H1 (cell line): ENCODE data around the gene KDM5A. TPM values are rescaled to one million over a fixed set of nuclear protein-coding genes. Genes with fewer than 3 reads are reported as not detected.

ENCODE experiments used
- CTCF ChIA-PET: fragments of 300-600 bp; sonication (Branson Sonifier 250); formaldehyde crosslinking; loops from one replicate; lab custom pipeline; 2021; ENCODE audit not compliant: partially characterized antibody; lab: Charles Lee
- POLR2A ChIA-PET: fragments of 300-600 bp; sonication (Branson Sonifier 250); formaldehyde crosslinking; loops from one replicate; lab custom pipeline; 2021; ENCODE audit warnings: inconsistent platforms; ENCODE audit not compliant: partially characterized antibody; lab: Charles Lee
- DNase-seq, 2 experiments: peaks; one replicate each; pipeline versions ENCODE4 v3.0.0 to v3.0.0-alpha.2; 2010 to 2022; ENCODE audit warnings: low spot score in 2 of 2, low read depth in 1 of 2, mixed read lengths in 1 of 2
- FAIRE-seq: peaks from 2 replicates; lab custom pipeline; 2011; peaks lifted over from hg19 to GRCh38; lab: Jason Lieb, UNC
- H2AFZ ChIP-seq: 2 replicates; pipeline ENCODE4 v1.8.1; 2012; ENCODE audit warnings: low read length, inconsistent platforms
- H2AK5ac ChIP-seq: 2 replicates; pipeline ENCODE4 v1.6.1; 2013; ENCODE audit warnings: low read depth, low read length
- H2BK120ac ChIP-seq: replicated peaks from 2 replicates; pipeline ENCODE3; 2013; ENCODE audit warnings: low read depth, low read length, inconsistent platforms
- H2BK12ac ChIP-seq: 2 replicates; pipeline ENCODE4 v1.6.1; 2013; ENCODE audit warnings: low read depth, low read length
- H2BK15ac ChIP-seq: 2 replicates; pipeline ENCODE4 v1.6.1; 2013; ENCODE audit warnings: low read length
- H2BK20ac ChIP-seq: 2 replicates; pipeline ENCODE4 v1.6.1; 2013; ENCODE audit warnings: low read length
- H2BK5ac ChIP-seq: 2 replicates; pipeline ENCODE4 v1.6.1; 2013; ENCODE audit warnings: low read depth, low read length
- H3K14ac ChIP-seq: 2 replicates; pipeline ENCODE4 v1.6.1; 2013; ENCODE audit warnings: inconsistent platforms; ENCODE audit not compliant: insufficient read length
- H3K18ac ChIP-seq: 2 replicates; pipeline ENCODE4 v1.6.1; 2013; ENCODE audit warnings: low read length; ENCODE audit errors: extremely low read depth
- H3K23ac ChIP-seq: 2 replicates; pipeline ENCODE4 v1.6.1; 2013; ENCODE audit warnings: inconsistent platforms; ENCODE audit not compliant: insufficient read length
- H3K23me2 ChIP-seq: 2 replicates; pipeline ENCODE4 v1.6.1; 2013; ENCODE audit warnings: low read depth, low read length
- H3K27ac ChIP-seq: 2 replicates; pipeline ENCODE4 v1.6.1; 2011; ENCODE audit warnings: low read depth, low read length, inconsistent platforms
- H3K27me3 ChIP-seq, 4 experiments: replicated peaks in 1 of 4; 1 replicate in 1 of 4; 2 replicates in 3 of 4; pipeline versions ENCODE4 v1.6.1 to v1.8.1; 2011 to 2013; ENCODE audit warnings: low read length in 3 of 4, mild to moderate bottlenecking in 3 of 4, inconsistent platforms in 2 of 4, mixed read lengths in 2 of 4, moderate library complexity in 1 of 4; ENCODE audit not compliant: control insufficient read depth in 3 of 4, insufficient read depth in 3 of 4; ENCODE audit errors: extremely low read depth in 1 of 4
- H3K36me3 ChIP-seq, 4 experiments: 2 replicates each; pipeline versions ENCODE4 v1.6.1 to v1.8.1; 2011 to 2013; ENCODE audit warnings: mild to moderate bottlenecking in 4 of 4, low read length in 3 of 4, moderate library complexity in 2 of 4, control low read depth in 1 of 4, inconsistent platforms in 1 of 4; ENCODE audit not compliant: insufficient read depth in 4 of 4, control insufficient read depth in 2 of 4
- H3K4ac ChIP-seq: replicated peaks from 2 replicates; pipeline ENCODE3; 2013; ENCODE audit warnings: low read length, low read depth, mixed read lengths, inconsistent platforms; ENCODE audit not compliant: insufficient read length
- H3K4me1 ChIP-seq, 4 experiments: replicated peaks in 1 of 4; 1 replicate in 1 of 4; 2 replicates in 3 of 4; pipeline versions ENCODE4 v1.6.1 to v1.8.1; 2011 to 2013; ENCODE audit warnings: low read length in 3 of 4, inconsistent platforms in 2 of 4, mixed read lengths in 1 of 4; ENCODE audit not compliant: insufficient read depth in 4 of 4, control insufficient read depth in 3 of 4
- H3K4me2 ChIP-seq, 2 experiments: 2 replicates each; pipeline versions ENCODE4 v1.6.1 to v1.8.1; 2011 to 2013; ENCODE audit warnings: low read depth in 2 of 2, low read length in 2 of 2, control low read depth in 1 of 2, inconsistent platforms in 1 of 2, mild to moderate bottlenecking in 1 of 2; ENCODE audit not compliant: insufficient read depth in 1 of 2
- H3K4me3 ChIP-seq, 4 experiments: fragments of 200-600, 300-600 bp in 1 of 4; sonication (generic), shearing (Covaris generic), sonication (Bioruptor Twin) in 1 of 4; 2 replicates each; pipeline versions ENCODE4 v1.5.1 to v1.8.1; 2011 to 2016; ENCODE audit warnings: low read length in 4 of 4, low read depth in 3 of 4, control low read depth in 2 of 4, inconsistent platforms in 2 of 4, mild to moderate bottlenecking in 2 of 4, mixed read lengths in 1 of 4, moderate library complexity in 1 of 4; ENCODE audit not compliant: insufficient read depth in 2 of 4; ENCODE audit errors: extremely low read depth in 1 of 4
- H3K56ac ChIP-seq: replicated peaks from 2 replicates; pipeline ENCODE3; 2013; ENCODE audit warnings: low read depth, mild to moderate bottlenecking, mixed read lengths, low read length, inconsistent platforms; ENCODE audit not compliant: insufficient read length
- H3K79me1 ChIP-seq: 2 replicates; pipeline ENCODE4 v1.6.1; 2013; ENCODE audit warnings: low read depth, low read length, control low read depth
- H3K79me2 ChIP-seq, 2 experiments: 2 replicates each; pipeline versions ENCODE4 v1.6.1 to v1.8.1; 2012 to 2013; ENCODE audit warnings: low read length in 2 of 2, mild to moderate bottlenecking in 2 of 2, inconsistent platforms in 1 of 2; ENCODE audit not compliant: insufficient read depth in 2 of 2, control insufficient read depth in 1 of 2
- H3K9ac ChIP-seq, 4 experiments: replicated peaks in 1 of 4; 1 replicate in 1 of 4; 2 replicates in 3 of 4; pipeline versions ENCODE4 v1.6.1 to v1.8.1; 2011 to 2013; ENCODE audit warnings: low read depth in 3 of 4, low read length in 3 of 4, control low read depth in 2 of 4, mild to moderate bottlenecking in 2 of 4, moderate library complexity in 2 of 4, inconsistent platforms in 1 of 4; ENCODE audit errors: extremely low read depth in 1 of 4
- H3K9me3 ChIP-seq, 2 experiments: 2 replicates each; pipeline versions ENCODE4 v1.6.1 to v1.8.1; 2012 to 2013; ENCODE audit warnings: mild to moderate bottlenecking in 2 of 2, moderate library complexity in 2 of 2, control low read depth in 1 of 2, inconsistent platforms in 1 of 2, low read depth in 1 of 2, low read length in 1 of 2, mixed read lengths in 1 of 2; ENCODE audit not compliant: insufficient read depth in 2 of 2
- H4K20me1 ChIP-seq, 2 experiments: replicated peaks in 1 of 2; 2 replicates each; pipeline versions ENCODE3 to v1.8.1; 2011 to 2013; ENCODE audit warnings: inconsistent platforms in 2 of 2, low read length in 2 of 2, mild to moderate bottlenecking in 1 of 2; ENCODE audit not compliant: insufficient read depth in 2 of 2, control insufficient read depth in 1 of 2
- H4K5ac ChIP-seq: 2 replicates; pipeline ENCODE4 v1.6.1; 2013; ENCODE audit warnings: low read length, low read depth, mixed read lengths, inconsistent platforms; ENCODE audit not compliant: insufficient read length
- H4K8ac ChIP-seq: 2 replicates; pipeline ENCODE4 v1.8.0; 2013; ENCODE audit warnings: mild to moderate bottlenecking, moderate library complexity, low read length, inconsistent platforms; ENCODE audit not compliant: insufficient read depth; ENCODE audit errors: extremely low read depth
- H4K91ac ChIP-seq: replicated peaks from 2 replicates; pipeline ENCODE3; 2013; ENCODE audit warnings: low read length, mixed read lengths, inconsistent platforms; ENCODE audit not compliant: insufficient read length
- ASH2L ChIP-seq: fragments of 200-600, 300-600 bp; sonication (generic); IDR thresholded peaks from one replicate; pipeline ENCODE4 v1.7.1; 2017; ENCODE audit warnings: low read length
- ATF2 ChIP-seq: IDR thresholded peaks from 2 replicates; pipeline ENCODE4 v1.6.1; 2012; ENCODE audit warnings: low read length, inconsistent platforms
- CHD1 ChIP-seq: IDR thresholded peaks from 2 replicates; pipeline ENCODE4 v1.6.1; 2012; ENCODE audit warnings: low read depth, low read length, improper control_type of control experiment
- EZH2 ChIP-seq: fragments of 200-600 bp; sonication (generic); IDR thresholded peaks from 2 replicates; pipeline ENCODE4 v1.7.1; 2012; ENCODE audit warnings: low read depth, mild to moderate bottlenecking, moderate library complexity, low read length, inconsistent platforms; ENCODE audit not compliant: severe bottlenecking
- FOSL1 ChIP-seq: IDR thresholded peaks from 2 replicates; pipeline ENCODE4 v1.6.1; 2011; ENCODE audit warnings: mild to moderate bottlenecking, low read depth, low read length, moderate library complexity; ENCODE audit not compliant: insufficient read depth
- KDM4A ChIP-seq: IDR thresholded peaks from one replicate; pipeline ENCODE4 v1.7.1; 2012; ENCODE audit warnings: low read depth, mild to moderate bottlenecking, moderate library complexity, low read length, inconsistent platforms; ENCODE audit not compliant: severe bottlenecking
- MAFK ChIP-seq: IDR thresholded peaks from 2 replicates; pipeline ENCODE4 v1.6.1; 2012; ENCODE audit warnings: low read depth, mild to moderate bottlenecking, improper control_type of control experiment, low read length
- POU5F1 ChIP-seq: IDR thresholded peaks from 2 replicates; pipeline ENCODE4 v1.6.1; 2011; ENCODE audit warnings: low read depth, mild to moderate bottlenecking, low read length, moderate library complexity
- RBBP5 ChIP-seq: IDR thresholded peaks from 2 replicates; pipeline ENCODE4 v1.7.1; 2012; ENCODE audit warnings: low read depth, mild to moderate bottlenecking, inconsistent platforms, low read length, moderate library complexity, borderline replicate concordance
- SAP30 ChIP-seq: fragments of 300-600 bp; sonication (generic); IDR thresholded peaks from 2 replicates; pipeline ENCODE4 v1.7.1; 2012; ENCODE audit warnings: low read length, moderate library complexity, mild to moderate bottlenecking, inconsistent platforms; ENCODE audit not compliant: insufficient read depth, insufficient replicate concordance
- TAF1 ChIP-seq: IDR thresholded peaks from 2 replicates; pipeline ENCODE4 v1.6.1; 2011; ENCODE audit warnings: mild to moderate bottlenecking, low read depth, low read length
- WGBS, 2 experiments: shearing (Covaris generic) in 1 of 2; methylation state at CpG; one replicate each; pipeline versions ENCODE4 v1.1.6 to v1.1.7; 2013 to 2015; ENCODE audit warnings: low lambda C conversion rate in 2 of 2, mixed read lengths in 2 of 2, inconsistent platforms in 1 of 2, low coverage in 1 of 2, missing lambda C conversion rate in 1 of 2; ENCODE audit not compliant: insufficient replicate concordance in 2 of 2, insufficient coverage in 1 of 2, insufficient read length in 1 of 2; ENCODE audit errors: extremely low coverage in 1 of 2, missing lambda C conversion rate in 1 of 2; 5-methylcytosine and 5-hydroxymethylcytosine counted together
- polyA plus RNA-seq, 7 experiments: library from polyadenylated mRNA; depleted of rRNA in 3 of 7; stranded (reverse) in 5 of 7; unstranded in 2 of 7; fragments of >200 nt in 5 of 7; fragments of 200-250 nt in 2 of 7; gene quantifications; 1 replicate in 5 of 7; 2 replicates in 1 of 7; 4 replicates in 1 of 7; pipeline versions ENCODE4 v1.2.1 to v1.2.3, GENCODE V29; 2011 to 2013; ENCODE audit warnings: missing spikeins in 2 of 7, mixed read lengths in 2 of 7
- total RNA-seq: library from RNA; stranded (reverse); fragmentation: NEBNext Ultra II Directional; extraction: Animal tissue kit (Norgen Biotek cat#: 25700); gene quantifications from 2 replicates; pipeline ENCODE4 v1.2.1, GENCODE V29; 2021
- TF ChIP-seq, protein P1 (sequence below): IDR thresholded peaks from 2 replicates; pipeline ENCODE4 v1.6.1; 2012; ENCODE audit warnings: inconsistent platforms

The KDM5A gene
- total and polyA plus RNA-seq, 2 of the 8 experiments (the other 6 are each of a cell fraction or from before 2014, with no cell fraction given), result 6.3 to 36.9 TPM

DNA sequence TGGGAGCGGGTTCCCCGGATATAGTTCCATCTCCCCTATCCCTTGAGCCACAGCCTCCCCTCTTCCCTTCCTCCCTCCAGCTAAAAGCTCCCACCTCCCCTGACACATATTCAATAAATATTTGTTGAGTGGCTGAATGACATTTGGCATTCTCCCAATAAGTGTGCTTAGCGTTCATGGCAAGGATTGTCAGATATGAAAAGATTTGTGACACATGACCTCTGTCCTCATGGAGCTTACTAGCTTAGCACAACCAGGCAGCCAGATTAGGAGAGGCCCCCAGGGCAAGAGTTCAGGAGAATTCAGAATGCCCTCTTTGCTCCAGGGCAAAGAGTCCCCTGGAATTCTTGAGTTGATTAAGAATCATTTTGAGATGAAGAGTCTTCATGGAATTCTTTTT is 152.7 kb downstream of the KDM5A start:
- Histone ChIP-seq H2BK5ac (no peak overlapping the region), H4K91ac (no peak overlapping the region), H3K4me3 (no peak overlapping the region), H2BK120ac (no peak overlapping the region), H4K20me1 (no peaks in the 10 kb centered on the region), H3K4ac (no peak overlapping the region), H3K23ac (no peak overlapping the region), H3K9me3 (peaks cover 8 to 13% of the 10 kb centered on the region in 2 experiments), H3K27ac (no peak overlapping the region), H2AK5ac (no peak overlapping the region), H3K56ac (no peak overlapping the region), H3K23me2 (no peaks in the 10 kb centered on the region), H2AFZ (no peak overlapping the region), H4K5ac (no peak overlapping the region), H2BK20ac (no peak overlapping the region), H4K8ac (no peak overlapping the region), H2BK15ac (no peak overlapping the region), H3K4me2 (no peak overlapping the region), H3K18ac (no peak overlapping the region), H3K79me1 (no peaks in the 10 kb centered on the region), H3K27me3 (no peaks in the 10 kb centered on the region), H3K9ac (no peak overlapping the region), H3K79me2 (no peaks in the 10 kb centered on the region), H2BK12ac (no peak overlapping the region), H3K14ac (no peak overlapping the region), H3K4me1 (peaks cover 0 to 4% (median 0%) of the 10 kb centered on the region in 4 experiments; a peak in 2 of 7 replicates), H3K36me3 (no peaks in the 10 kb centered on the region)
- no peak for FAIRE-seq
- no peak for DNase-seq
- 84% methylated on average over 3 of the region's 3 CpGs; no CpG with 5 or more reads in 1 of the 2 experiments for WGBS, 2 experiments
- CTCF ChIA-PET, result no interaction called here
- POLR2A ChIA-PET, result no interaction called here
- no peak for TF ChIP-seq FOSL1
- TF ChIP-seq ATF2, result no peak
- TF ChIP-seq EZH2, result no peak
- TF ChIP-seq TAF1, result no peak
- TF ChIP-seq SAP30, result no peak
- TF ChIP-seq ASH2L, result no peak
- TF ChIP-seq, protein P1, sequence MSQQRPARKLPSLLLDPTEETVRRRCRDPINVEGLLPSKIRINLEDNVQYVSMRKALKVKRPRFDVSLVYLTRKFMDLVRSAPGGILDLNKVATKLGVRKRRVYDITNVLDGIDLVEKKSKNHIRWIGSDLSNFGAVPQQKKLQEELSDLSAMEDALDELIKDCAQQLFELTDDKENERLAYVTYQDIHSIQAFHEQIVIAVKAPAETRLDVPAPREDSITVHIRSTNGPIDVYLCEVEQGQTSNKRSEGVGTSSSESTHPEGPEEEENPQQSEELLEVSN, result no peak
- no peak for TF ChIP-seq RBBP5
- no peak for TF ChIP-seq MAFK
- TF ChIP-seq KDM4A, result no peak
- TF ChIP-seq POU5F1, result no peak
- TF ChIP-seq CHD1, result no peak
